ENCODE results near the gene PTPN22. TPM values are rescaled to one million over a fixed set of nuclear protein-coding genes. Genes with fewer than 3 reads are reported as not detected.

The PTPN22 gene
- total RNA-seq, 6 donors from 2014 or later, result 6.7 to 15.2 (median 9.9) TPM

GRCh38 chr1:113765306-113766230 lies 105.9 kb downstream of the PTPN22 start:
- Histone ChIP-seq H3K9me3 (no peaks in the 10 kb centered on the region), H3K4me3 (no peak overlapping the region), H3K27me3 (no peaks in the 10 kb centered on the region), H3K36me3 (peaks cover 8 to 40% (median 15%) of the 10 kb centered on the region in 4 donors), H3K4me1 (peaks cover 0 to 10% (median 5%) of the 10 kb centered on the region in 4 donors), H3K27ac (no peak overlapping the region)
- ATAC-seq (ENCODE audit: low FRiP score in 2 of 2), result no peak
- TF ChIP-seq POLR2A (IDR thresholded peaks at IDR 0.05), result no peak
- TF ChIP-seq EP300 (IDR thresholded peaks at IDR 0.05), result no peak
- TF ChIP-seq CTCF (IDR thresholded peaks at IDR 0.05), result no peak
- no peak for TF ChIP-seq POLR2AphosphoS5 (IDR thresholded peaks at IDR 0.05)
- WGBS, 2 donors, result 81 to 92% methylated on average over 2 of the region's 2 CpGs
- DNase-seq, result no peak

Other genes starting within 250 kb of the PTPN22 start
- gene PHTF1, start 112.2 kb downstream of the PTPN22 start, total RNA-seq, result 10 to 100 TPM; 14.7 to 42.3 (median 22.7) TPM
- gene RSBN1, start 59.2 kb downstream of the PTPN22 start, total RNA-seq, result 10 to 100 TPM; 20.2 to 32.8 (median 23.6) TPM
- gene BCL2L15, start 15.9 kb upstream of the PTPN22 start, total RNA-seq, result 1 to 10 TPM; 1.0 to 6.2 (median 1.7) TPM
- gene AP4B1, start 33.1 kb upstream of the PTPN22 start, total RNA-seq, result 10 to 100 TPM in 5 of 6 donors, 1 to 10 TPM in 1; 6.2 to 29.3 (median 14.0) TPM
- gene DCLRE1B, start 33.6 kb upstream of the PTPN22 start, total RNA-seq, result 1 to 10 TPM; 3.0 to 9.1 (median 6.7) TPM
- 10 to 100 TPM; 31.4 to 85.5 (median 64.0) TPM for gene HIPK1, start 57.6 kb upstream of the PTPN22 start, total RNA-seq
- gene OLFML3, start 107.8 kb upstream of the PTPN22 start, total RNA-seq, result 10 to 100 TPM; 11.5 to 59.9 (median 36.6) TPM